GM12874 (cell line): Measurements from ENCODE around the gene CCDC167.
A peak's percentile ranks its signal among the peaks of the same experiment; 100 is the strongest.

Source experiments
- CTCF ChIP-seq: IDR thresholded peaks from 2 replicates; pipeline ENCODE4 v1.5.1; 2011; ENCODE audit warnings: low read depth, mild to moderate bottlenecking, control low read depth, low read length, moderate library complexity; ENCODE audit not compliant: insufficient read depth

Gene CCDC167

GRCh38 chr6:37483917-37484785 lies 15.5 kb downstream of the CCDC167 start:
- peak; percentile 96 for TF ChIP-seq CTCF

DNA sequence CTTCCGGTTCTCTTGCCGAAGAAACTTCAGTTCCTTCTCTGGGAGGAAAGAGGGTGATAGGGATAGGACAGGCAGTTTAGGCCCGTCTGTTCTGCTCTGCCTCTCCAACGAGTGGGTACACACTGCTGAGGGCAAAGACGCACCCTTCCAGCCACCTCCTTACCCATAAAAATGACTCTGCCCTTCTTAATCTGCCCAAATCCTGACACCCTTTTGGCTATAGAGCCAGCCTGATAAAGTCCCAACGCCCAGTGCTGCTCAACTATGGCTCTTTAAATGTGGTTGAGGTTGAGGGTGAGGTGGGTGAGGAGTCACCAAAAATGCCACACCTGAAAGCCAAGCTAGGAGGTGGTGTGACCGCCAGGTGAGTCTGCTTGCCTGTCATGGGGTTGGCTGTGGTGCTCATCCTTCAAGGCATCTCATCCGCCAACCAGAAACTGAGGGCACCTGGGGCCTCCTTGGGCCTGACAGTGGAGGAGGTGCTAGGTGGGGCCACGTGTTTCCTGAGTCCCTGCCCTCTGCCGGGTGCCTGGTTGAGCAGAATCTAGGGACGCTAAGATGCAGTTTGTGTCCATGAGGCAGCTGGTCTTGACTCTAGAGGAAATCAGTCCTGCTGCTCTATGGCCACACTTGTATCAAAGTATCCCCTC lies 16.3 kb downstream of the CCDC167 start:
- TF ChIP-seq CTCF, result no peak

DNA sequence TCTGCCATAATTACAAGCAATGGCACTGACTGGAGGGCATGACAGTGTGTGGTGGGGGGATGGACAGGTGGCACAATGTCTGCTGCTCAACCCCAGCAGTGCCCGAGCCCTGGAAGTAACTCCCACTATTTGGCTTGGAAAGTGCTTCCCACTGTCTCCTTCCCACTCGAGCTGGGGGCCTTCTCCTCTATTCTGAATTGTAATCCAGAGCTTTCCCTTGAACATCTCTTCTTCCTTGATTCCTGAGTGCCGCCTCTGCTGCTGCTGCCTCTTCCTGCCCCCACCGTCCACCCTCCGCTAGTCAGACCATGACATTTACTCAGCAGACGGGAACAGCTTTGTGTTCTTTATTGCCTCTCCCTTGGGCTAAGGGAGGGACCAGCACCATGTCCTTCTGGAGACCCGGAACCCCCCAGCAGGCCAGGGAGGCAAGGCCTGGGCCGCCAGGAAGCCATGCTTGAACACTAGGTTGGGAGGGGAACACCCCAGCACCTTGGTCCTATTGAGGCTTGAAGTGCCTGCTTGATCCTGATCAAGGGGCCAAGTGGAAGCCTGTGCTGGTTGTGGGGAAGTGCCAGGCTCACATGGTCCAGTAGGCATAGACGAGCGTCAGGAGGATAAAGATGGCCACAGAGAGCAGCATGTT lies 17.0 kb downstream of the CCDC167 start:
- no peak for TF ChIP-seq CTCF

GRCh38 chr6:37481711-37482605 lies 17.7 kb downstream of the CCDC167 start:
- TF ChIP-seq CTCF, result no peak

DNA sequence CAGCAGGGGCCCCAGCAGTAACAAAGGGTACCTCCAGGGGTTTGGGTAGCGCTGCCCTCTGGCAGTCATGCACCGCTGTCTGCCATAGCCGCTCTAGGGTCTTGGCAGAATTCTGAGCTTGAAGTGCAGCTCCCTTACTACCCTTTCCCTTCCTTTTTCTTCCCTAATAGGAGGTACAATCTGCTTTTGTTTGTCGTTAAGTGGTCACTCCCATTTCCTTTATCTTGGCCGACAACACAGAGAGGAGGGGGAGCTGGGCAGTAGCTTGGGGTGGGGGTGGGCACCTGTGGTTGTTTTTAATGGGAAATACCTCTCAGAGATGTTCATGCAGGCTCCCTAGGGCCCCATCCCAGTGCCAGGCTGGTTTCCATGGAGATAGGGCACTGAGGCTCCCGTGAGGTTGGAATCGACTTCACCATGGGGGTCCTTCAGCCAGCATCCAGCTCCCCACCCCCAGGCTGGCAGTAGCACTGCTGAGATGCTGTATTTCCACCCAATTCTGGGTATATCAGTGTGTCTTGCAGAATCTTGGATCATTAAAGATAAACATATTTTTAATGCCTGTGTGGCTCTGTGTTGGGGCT lies 18.6 kb downstream of the CCDC167 start:
- TF ChIP-seq CTCF, result no peak

DNA sequence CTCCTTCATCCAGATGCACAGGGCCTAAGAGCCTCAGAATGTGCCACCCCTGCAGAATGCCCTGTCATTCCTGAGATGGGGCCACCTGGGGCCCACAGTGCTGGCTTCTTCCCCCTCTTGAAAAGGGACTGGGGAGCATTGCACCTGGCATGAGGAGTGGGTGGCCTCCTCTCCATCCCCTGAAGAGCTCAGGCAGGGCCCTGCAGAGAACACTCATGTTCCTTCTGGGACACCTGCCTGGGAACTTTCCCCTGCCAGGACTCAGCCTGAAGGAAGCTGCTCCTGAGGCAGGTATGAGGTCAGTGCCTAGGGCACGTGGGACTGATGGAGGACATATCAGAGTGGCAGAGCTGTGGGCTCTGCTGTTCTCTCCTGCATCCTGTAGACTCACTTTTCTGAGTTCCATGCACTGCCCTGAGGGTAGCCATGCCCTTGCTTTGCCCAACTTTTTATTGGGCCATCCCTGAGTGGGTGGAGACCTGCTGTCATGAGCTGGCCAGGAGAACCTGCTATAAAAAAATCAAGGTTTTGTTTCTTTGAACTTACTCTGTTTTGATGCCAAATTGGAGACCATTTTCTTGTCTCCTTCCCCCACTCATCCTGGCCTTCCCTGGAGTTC lies 19.5 kb downstream of the CCDC167 start:
- TF ChIP-seq CTCF, result no peak
